Effector memory CD4-positive, alpha-beta T cell (primary cell): ENCODE results near the gene INSRR.

Experiments used
- DNase-seq, 3 donors: peaks; one replicate each; pipeline ENCODE4 v3.0.0-alpha.2; 2020
- H3K27ac ChIP-seq: 2 replicates; pipeline ENCODE4 v1.7.0; 2013; ENCODE audit warnings: mild to moderate bottlenecking, low read length, moderate library complexity; ENCODE audit not compliant: insufficient read depth, poor library complexity, severe bottlenecking
- H3K27me3 ChIP-seq: replicated peaks from 2 replicates; pipeline ENCODE4 v1.7.0; 2013; ENCODE audit warnings: mild to moderate bottlenecking, low read length; ENCODE audit not compliant: insufficient read depth, control insufficient read depth, poor library complexity, severe bottlenecking
- H3K36me3 ChIP-seq: 2 replicates; pipeline ENCODE4 v1.7.0; 2013; ENCODE audit warnings: mild to moderate bottlenecking, low read length, moderate library complexity; ENCODE audit not compliant: control insufficient read depth, insufficient read depth
- H3K4me1 ChIP-seq: 2 replicates; pipeline ENCODE4 v1.7.0; 2013; ENCODE audit warnings: low read length, mild to moderate bottlenecking; ENCODE audit not compliant: control insufficient read depth, insufficient read depth, poor library complexity, severe bottlenecking
- H3K4me3 ChIP-seq: 2 replicates; pipeline ENCODE4 v1.7.0; 2013; ENCODE audit warnings: low read length, low read depth, mild to moderate bottlenecking; ENCODE audit not compliant: insufficient read depth, poor library complexity, severe bottlenecking
- H3K9me3 ChIP-seq: 2 replicates; pipeline ENCODE4 v1.7.0; 2013; ENCODE audit warnings: mild to moderate bottlenecking, low read length, moderate library complexity; ENCODE audit not compliant: control insufficient read depth

Gene INSRR

DNA sequence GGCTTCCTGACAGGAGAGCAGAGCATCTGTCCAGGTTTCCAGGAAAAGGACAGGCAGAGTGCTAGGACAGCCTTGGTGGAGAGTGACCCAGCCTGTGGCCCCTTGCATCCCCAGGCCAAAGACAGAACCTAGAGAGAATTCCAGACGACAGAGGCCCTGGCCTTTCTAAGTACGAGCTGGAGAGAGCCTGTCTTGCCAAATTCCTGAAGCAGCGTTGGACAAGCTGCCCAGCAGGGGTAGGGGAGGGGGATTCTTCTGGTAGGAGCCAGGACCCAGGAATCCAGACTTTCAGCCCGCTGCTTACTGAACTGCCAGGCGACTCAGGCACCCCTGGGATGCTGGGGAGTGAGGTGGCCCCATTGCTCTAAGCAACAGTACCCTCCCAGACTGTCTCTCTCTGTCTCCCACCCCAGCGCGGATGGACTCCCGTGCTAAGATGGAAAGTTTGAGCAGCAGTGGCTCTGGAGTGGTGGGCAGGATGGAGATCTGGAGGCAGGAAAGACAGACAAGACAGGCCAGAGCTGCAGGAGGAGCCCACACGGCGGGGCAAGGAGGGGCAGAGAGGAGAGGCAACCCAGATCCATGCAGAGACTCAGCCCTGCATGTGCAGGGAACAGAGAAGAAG is 25.8 kb upstream of the INSRR start:
- Histone ChIP-seq H3K4me3 (no peak overlapping the region), H3K27ac (no peak overlapping the region), H3K36me3 (no peaks in the 10 kb centered on the region), H3K9me3 (no peaks in the 10 kb centered on the region), H3K4me1 (no peaks in the 10 kb centered on the region), H3K27me3 (no peaks in the 10 kb centered on the region)
- DNase-seq, result no peak

- no peak for DNase-seq
- H3K27me3 ChIP-seq, result no peaks in the 10 kb centered on the region
- H3K4me1 ChIP-seq, result no peaks in the 10 kb centered on the region
- H3K36me3 ChIP-seq, result no peaks in the 10 kb centered on the region
- H3K9me3 ChIP-seq, result no peaks in the 10 kb centered on the region
- no peak overlapping the region for H3K4me3 ChIP-seq
- H3K27ac ChIP-seq, result no peak overlapping the region
These were observed 25.0 kb upstream of the INSRR start for GRCh38 chr1:156883919-156884318.

GRCh38 chr1:156882543-156882942 is 23.6 kb upstream of the INSRR start:
- no peak overlapping the region for H3K27ac ChIP-seq
- DNase-seq, result no peak
- no peaks in the 10 kb centered on the region for H3K4me1 ChIP-seq
- H3K27me3 ChIP-seq, result no peaks in the 10 kb centered on the region
- H3K4me3 ChIP-seq, result no peak overlapping the region
- H3K9me3 ChIP-seq, result no peaks in the 10 kb centered on the region
- H3K36me3 ChIP-seq, result no peaks in the 10 kb centered on the region

GRCh38 chr1:156881663-156882062 is 22.7 kb upstream of the INSRR start:
- Histone ChIP-seq H3K27ac (no peak overlapping the region), H3K4me3 (no peak overlapping the region), H3K4me1 (no peaks in the 10 kb centered on the region), H3K9me3 (no peaks in the 10 kb centered on the region), H3K27me3 (no peaks in the 10 kb centered on the region), H3K36me3 (no peaks in the 10 kb centered on the region)
- no peak for DNase-seq

DNA sequence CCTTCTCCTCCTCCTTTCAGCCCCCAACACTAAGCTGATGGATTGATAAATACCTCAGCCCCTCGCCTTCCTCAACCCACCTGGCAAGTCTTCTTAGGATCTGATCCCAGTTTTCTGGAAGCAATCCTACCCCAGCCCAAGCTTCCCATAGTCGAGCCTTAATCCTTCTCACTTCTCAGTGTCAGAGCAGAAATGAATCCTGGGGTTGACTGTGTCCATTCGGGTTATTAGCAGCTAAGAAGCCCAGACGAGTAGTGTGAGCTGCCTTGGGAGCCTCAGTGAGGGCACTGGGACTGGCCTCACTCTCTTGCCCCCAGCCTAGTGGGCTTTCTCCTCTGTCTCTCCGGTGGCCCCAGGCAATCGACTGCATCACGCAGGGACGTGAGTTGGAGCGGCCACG is 22.2 kb upstream of the INSRR start:
- DNase-seq, result no peak
- no peaks in the 10 kb centered on the region for H3K27me3 ChIP-seq
- no peaks in the 10 kb centered on the region for H3K9me3 ChIP-seq
- no peak overlapping the region for H3K4me3 ChIP-seq
- H3K36me3 ChIP-seq, result no peaks in the 10 kb centered on the region
- H3K27ac ChIP-seq, result no peak overlapping the region
- H3K4me1 ChIP-seq, result no peaks in the 10 kb centered on the region

DNA sequence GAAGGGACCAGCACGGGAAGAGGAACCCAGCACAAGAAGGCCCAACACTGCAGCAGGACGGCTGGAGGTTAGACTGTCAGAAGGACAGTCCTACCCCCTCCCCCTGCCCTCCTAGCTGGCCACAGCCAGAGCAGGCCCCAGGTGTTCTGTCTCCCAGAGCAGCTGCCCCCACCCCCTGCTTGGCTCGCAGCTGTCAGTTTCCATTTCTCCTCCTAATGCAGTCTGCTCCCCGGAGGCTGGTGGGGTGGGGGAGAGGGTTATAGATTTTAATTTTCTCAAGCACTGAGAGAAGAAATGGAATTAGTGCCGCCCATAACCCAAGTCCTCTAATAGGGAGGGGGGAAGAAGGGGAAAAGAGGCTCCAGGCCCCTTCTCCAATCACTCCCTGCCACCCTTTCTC is 21.6 kb upstream of the INSRR start:
- DNase-seq, result no peak
- Histone ChIP-seq H3K36me3 (no peaks in the 10 kb centered on the region), H3K4me3 (no peak overlapping the region), H3K9me3 (no peaks in the 10 kb centered on the region), H3K27ac (no peak overlapping the region), H3K27me3 (no peaks in the 10 kb centered on the region), H3K4me1 (no peaks in the 10 kb centered on the region)

GRCh38 chr1:156879876-156880275 is 21.0 kb upstream of the INSRR start:
- no peak overlapping the region for H3K4me3 ChIP-seq
- H3K36me3 ChIP-seq, result no peaks in the 10 kb centered on the region
- no peaks in the 10 kb centered on the region for H3K27me3 ChIP-seq
- H3K9me3 ChIP-seq, result no peaks in the 10 kb centered on the region
- no peak overlapping the region for H3K27ac ChIP-seq
- no peaks in the 10 kb centered on the region for H3K4me1 ChIP-seq
- DNase-seq, result no peak

DNA sequence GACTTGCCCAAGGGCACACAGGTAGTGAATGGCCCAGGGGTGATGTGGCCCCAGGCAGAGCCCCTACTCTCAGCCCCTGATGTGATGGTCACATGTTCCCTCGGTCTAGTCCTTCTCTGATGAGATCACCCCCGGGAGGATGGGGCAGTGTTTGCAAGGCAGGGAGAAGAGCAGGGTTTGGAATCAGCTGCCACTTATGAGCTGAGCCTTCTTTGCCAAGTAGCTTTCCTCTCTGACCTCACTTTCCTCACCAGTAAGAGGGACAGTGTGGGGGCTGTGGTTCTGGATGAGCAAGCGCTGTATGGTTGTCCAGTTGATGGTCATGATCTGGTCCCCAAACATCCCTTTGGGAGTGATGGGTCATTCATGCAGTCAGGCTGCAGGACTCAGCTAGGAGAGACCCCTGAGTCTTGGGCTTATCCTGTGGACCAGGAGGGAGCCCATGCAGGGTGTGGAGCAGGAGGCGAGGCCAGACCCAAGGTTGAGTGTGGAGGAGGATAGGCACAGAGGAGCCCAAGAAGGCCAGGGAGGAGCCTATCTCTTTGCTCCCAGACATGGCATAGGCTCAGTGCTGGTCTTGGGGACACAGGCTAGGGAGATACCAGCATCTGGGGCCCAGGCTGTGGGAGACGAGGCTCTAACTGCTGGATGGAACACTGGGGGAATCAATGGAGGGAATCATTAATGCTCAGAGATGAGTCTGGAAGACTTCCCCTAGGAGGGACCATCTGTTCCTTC is 18.7 kb upstream of the INSRR start:
- H3K27me3 ChIP-seq, result no peaks in the 10 kb centered on the region
- H3K36me3 ChIP-seq, result no peaks in the 10 kb centered on the region
- no peak for DNase-seq
- no peaks in the 10 kb centered on the region for H3K9me3 ChIP-seq
- H3K27ac ChIP-seq, result no peak overlapping the region
- no peak overlapping the region for H3K4me3 ChIP-seq
- H3K4me1 ChIP-seq, result no peaks in the 10 kb centered on the region

- H3K36me3 ChIP-seq, result no peaks in the 10 kb centered on the region
- no peaks in the 10 kb centered on the region for H3K9me3 ChIP-seq
- no peak overlapping the region for H3K27ac ChIP-seq
- H3K4me3 ChIP-seq, result no peak overlapping the region
- no peaks in the 10 kb centered on the region for H3K27me3 ChIP-seq
- DNase-seq, result no peak
- no peaks in the 10 kb centered on the region for H3K4me1 ChIP-seq
These were observed 17.4 kb upstream of the INSRR start for GRCh38 chr1:156876281-156876680.

DNA sequence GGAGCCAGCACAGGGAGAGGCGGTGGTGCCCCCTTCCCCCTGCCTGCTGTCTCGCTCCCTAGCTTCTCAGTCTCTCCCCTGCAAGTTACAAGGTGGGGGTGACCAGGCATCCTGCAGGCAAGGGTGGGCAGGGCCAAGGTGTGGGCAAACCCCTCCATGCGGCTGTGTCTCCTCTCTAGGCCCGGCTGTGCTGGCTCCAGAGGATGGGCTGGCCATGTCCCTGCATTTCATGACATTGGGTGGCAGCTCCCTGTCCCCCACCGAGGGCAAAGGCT is 16.4 kb upstream of the INSRR start:
- H3K27me3 ChIP-seq, result no peaks in the 10 kb centered on the region

More for the DNA sequence above, 16.4 kb upstream of the INSRR start:
- no peaks in the 10 kb centered on the region for H3K9me3 ChIP-seq
- no peak for DNase-seq
- H3K27ac ChIP-seq, result no peak overlapping the region
- no peaks in the 10 kb centered on the region for H3K36me3 ChIP-seq
- H3K4me3 ChIP-seq, result no peak overlapping the region
- no peaks in the 10 kb centered on the region for H3K4me1 ChIP-seq
